GM21515 (cell line): Measurements from ENCODE around the gene OMP.

Experiments used
- ATAC-seq: cut with Tn5 transposase; IDR thresholded peaks from one replicate; pipeline ENCODE4 v1.9.1; 2021; ENCODE audit not compliant: unreplicated experiment

Gene OMP

GRCh38 chr11:77101043-77101537, 1.6 kb upstream of the OMP start:
- ATAC-seq = no peak

GRCh38 chr11:77103319-77103718, 679 bp downstream of the OMP start:
- no peak for ATAC-seq

- ATAC-seq = no peak
Observed at GRCh38 chr11:77104727-77105126, 2.1 kb downstream of the OMP start.

- ATAC-seq = no peak
Observed at GRCh38 chr11:77106321-77106720, 3.7 kb downstream of the OMP start.

- ATAC-seq = no peak
Observed at GRCh38 chr11:77106759-77107158, 4.1 kb downstream of the OMP start.

- no peak for ATAC-seq
Observed at GRCh38 chr11:77107950-77108349, 5.3 kb downstream of the OMP start.

GRCh38 chr11:77108436-77108835, 5.8 kb downstream of the OMP start:
- no peak for ATAC-seq

- ATAC-seq = no peak
Observed at GRCh38 chr11:77109236-77110019, 6.8 kb downstream of the OMP start.

- ATAC-seq = no peak
Observed at GRCh38 chr11:77110836-77111235, 8.2 kb downstream of the OMP start.

- ATAC-seq = no peak
Observed at GRCh38 chr11:77111277-77111676, 8.6 kb downstream of the OMP start.

GRCh38 chr11:77111946-77112345, 9.3 kb downstream of the OMP start:
- no peak for ATAC-seq

GRCh38 chr11:77112641-77113381, 10.2 kb downstream of the OMP start:
- no peak for ATAC-seq

- no peak for ATAC-seq
Observed at GRCh38 chr11:77113382-77114088, 10.9 kb downstream of the OMP start.

- ATAC-seq = no peak
Observed at GRCh38 chr11:77114089-77114463, 11.4 kb downstream of the OMP start.

GRCh38 chr11:77115181-77115611, 12.6 kb downstream of the OMP start:
- ATAC-seq = no peak

- no peak for ATAC-seq
Observed at GRCh38 chr11:77115956-77116355, 13.3 kb downstream of the OMP start.

- no peak for ATAC-seq
Observed at GRCh38 chr11:77117492-77117891, 14.9 kb downstream of the OMP start.

- no peak for ATAC-seq
Observed at GRCh38 chr11:77118086-77118485, 15.4 kb downstream of the OMP start.

GRCh38 chr11:77118971-77119370, 16.3 kb downstream of the OMP start:
- ATAC-seq = no peak

GRCh38 chr11:77119531-77119936, 16.9 kb downstream of the OMP start:
- no peak for ATAC-seq

GRCh38 chr11:77120571-77120970, 17.9 kb downstream of the OMP start:
- ATAC-seq = no peak
